Measurements from ENCODE around the gene PCK1. TPM values are rescaled to one million over a fixed set of nuclear protein-coding genes. Genes with fewer than 3 reads are reported as not detected.

PCK1 gene
- total and polyA plus RNA-seq, 2 donors (not counting 3 experiments of a cell fraction or from before 2014, with no cell fraction given): not detected

- no peak within 1 kb of the TSS for H2AFZ ChIP-seq (ENCODE audit: low read depth, low read length)
- no peak within 1 kb of the TSS for H3K9ac ChIP-seq (replicated peaks; ENCODE audit: extremely low read depth, insufficient read depth, low read length)
- no peaks in the 10 kb centered on the region for H3K4me1 ChIP-seq (ENCODE audit: control insufficient read depth, extremely low read depth, insufficient read depth, low read length)
- H3K36me3 ChIP-seq (ENCODE audit: control insufficient read depth in 2 of 2, extremely low read depth in 1 of 2, insufficient read depth in 2 of 2, low read length in 2 of 2): no peaks in the 10 kb centered on the region
- no peak within 1 kb of the TSS for H3K4me2 ChIP-seq (ENCODE audit: insufficient read depth, low read length)
- peaks cover 0 to 5% of the 10 kb centered on the region in 2 experiments for H3K27me3 ChIP-seq (ENCODE audit: control insufficient read depth in 2 of 2, insufficient read depth in 2 of 2, low read length in 2 of 2)
- H3K9me1 ChIP-seq (replicated peaks; ENCODE audit: control insufficient read depth, extremely low read depth, insufficient read depth, low read length): no peaks in the 10 kb centered on the region
- POLR2A ChIA-PET: no interaction called here
- H3K9me3 ChIP-seq (replicated peaks; ENCODE audit: control insufficient read depth, insufficient read depth, low read length): no peaks in the 10 kb centered on the region
- H3K27ac ChIP-seq (ENCODE audit: insufficient read depth, low read depth, low read length): no peak within 1 kb of the TSS
- dilution Hi-C loops (cut with MboI; ENCODE audit: extremely low pct_ligation_motif_present, low sequenced_read_pairs): no loop called here
- TF ChIP-seq MAX (IDR thresholded peaks at IDR 0.05; ENCODE audit: insufficient read depth, insufficient read length) (no peak), GATA2 (IDR thresholded peaks at IDR 0.05; ENCODE audit: insufficient read depth, insufficient read length, low read depth, low read length) (no peak), MYC (IDR thresholded peaks at IDR 0.05; ENCODE audit: low read depth, low read length) (no peak), FOS (IDR thresholded peaks at IDR 0.05; ENCODE audit: borderline replicate concordance, insufficient read depth, low read length) (no peak), POLR2A (IDR thresholded peaks at IDR 0.05; ENCODE audit: low read depth, low read length) (no peak), JUN (IDR thresholded peaks at IDR 0.05; ENCODE audit: borderline replicate concordance, insufficient read depth, insufficient read length, low read depth) (no peak), EZH2 (IDR thresholded peaks at IDR 0.05; ENCODE audit: borderline replicate concordance, low read depth, low read length, severe bottlenecking) (no peak), CTCF (IDR thresholded peaks at IDR 0.05; ENCODE audit: extremely low read depth in 1 of 2, insufficient read depth in 1 of 2, low read depth in 1 of 2, low read length in 2 of 2) (no peak), POLR2AphosphoS5 (IDR thresholded peaks at IDR 0.05; ENCODE audit: insufficient read depth, low read depth, low read length) (no peak)
- CTCF ChIA-PET: no interaction called here
- no peaks in the 10 kb centered on the region for H3K79me2 ChIP-seq (ENCODE audit: control insufficient read depth, insufficient read depth, low read length)
- no TSS peak for BruUV-seq (replicated peaks)
- intact Hi-C loops (cut with micrococcal nuclease): no loop called here
- no peak within 1 kb of the TSS for H3K4me3 ChIP-seq (replicated peaks in 1 of 3; ENCODE audit: insufficient read depth in 1 of 3, low read depth in 1 of 3, low read length in 3 of 3)
- DNase-seq (ENCODE audit: low read depth, low spot score) (no peak), FAIRE-seq (no peak)
- H4K20me1 ChIP-seq (replicated peaks; ENCODE audit: control insufficient read depth, extremely low read depth, insufficient read depth, low read length): no peaks in the 10 kb centered on the region
These were observed 36.3 kb upstream of the PCK1 start, which contains the start of gene CTCFL for GRCh38 chr20:57524511-57525176. Gene CTCFL (minus strand): TSS chr20:57525140. CDS start chr20:57524205, 935 bp downstream.

Data from endothelial cell of umbilical vein (primary cell).